Left lobe of liver (tissue), 2 donors: ENCODE measurements around the gene USP4. TPM values are rescaled to one million over a fixed set of nuclear protein-coding genes. Genes with fewer than 3 reads are reported as not detected.
"Not testable (repeated sequence)": the region's sequence is repeated elsewhere in the genome, so short reads cannot be mapped to it uniquely, and the experiment has no call there.

ENCODE experiments used
- ATAC-seq: fragments of 200-7000 bp; cut with Tn5 transposase; one replicate; pipeline ENCODE4 v1.9.1; 2020; ENCODE audit warnings: mild to moderate bottlenecking, moderate library complexity
- DNase-seq: peaks from one replicate; pipeline ENCODE4 v3.0.0-alpha.2; 2020; ENCODE audit warnings: low spot score
- total RNA-seq: library from RNA; stranded (reverse); gene quantifications from one replicate; pipeline ENCODE4 v1.2.1, GENCODE V29; 2021
- donor health status: DM: no; HTN: no; CAD: no; lungs with moderate emphysema.
- donor health status: DM: no; HTN: yes; CAD: no.

Gene USP4
- total RNA-seq, 1 donor from 2014 or later: 19.7 TPM

DNA sequence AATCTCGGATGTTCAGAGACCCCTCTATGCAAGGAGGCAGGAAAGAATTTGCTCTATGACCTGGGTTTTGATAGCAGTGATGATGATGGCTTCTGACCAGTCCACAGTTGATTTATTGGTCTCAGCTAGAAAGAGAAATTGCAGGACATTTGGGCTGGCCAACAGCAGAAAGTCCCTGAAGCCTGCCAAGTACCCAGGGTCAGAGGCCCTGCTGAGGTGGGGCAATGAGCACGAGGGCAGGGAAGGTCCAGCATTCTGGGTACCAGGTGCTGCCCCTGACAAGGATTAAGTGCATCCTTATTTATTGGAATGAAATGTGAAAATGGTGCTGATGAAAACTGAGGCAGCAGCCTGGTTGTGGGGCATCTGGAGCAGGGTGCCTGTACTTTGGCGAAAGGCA lies 82.7 kb downstream of the USP4 start:
- DNase-seq (peak; percentile 68), ATAC-seq (peak; percentile 96)

GRCh38 chr3:49255718-49256511 lies 83.9 kb downstream of the USP4 start:
- no peak for ATAC-seq
- no peak for DNase-seq

DNA sequence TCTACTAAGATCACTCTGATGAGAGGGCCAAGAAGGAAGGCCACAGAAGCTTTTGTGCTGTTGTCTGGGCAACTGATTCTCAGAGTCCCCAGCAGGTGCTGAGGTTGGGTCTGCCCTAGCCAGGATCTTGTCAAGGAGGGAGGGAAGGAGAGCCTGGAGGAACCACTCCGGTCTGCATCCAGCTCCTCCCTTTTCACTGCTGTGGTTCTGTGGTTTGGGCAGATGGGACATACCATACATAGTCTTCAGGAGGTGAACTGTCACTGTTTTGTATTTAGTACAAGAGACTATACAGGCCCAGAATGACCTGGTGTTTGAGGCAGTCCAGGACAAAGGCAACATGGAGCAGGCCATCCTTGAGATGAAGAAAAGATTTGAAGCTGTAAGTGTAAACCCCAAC lies 84.7 kb downstream of the USP4 start:
- ATAC-seq (no peak), DNase-seq (no peak)

DNA sequence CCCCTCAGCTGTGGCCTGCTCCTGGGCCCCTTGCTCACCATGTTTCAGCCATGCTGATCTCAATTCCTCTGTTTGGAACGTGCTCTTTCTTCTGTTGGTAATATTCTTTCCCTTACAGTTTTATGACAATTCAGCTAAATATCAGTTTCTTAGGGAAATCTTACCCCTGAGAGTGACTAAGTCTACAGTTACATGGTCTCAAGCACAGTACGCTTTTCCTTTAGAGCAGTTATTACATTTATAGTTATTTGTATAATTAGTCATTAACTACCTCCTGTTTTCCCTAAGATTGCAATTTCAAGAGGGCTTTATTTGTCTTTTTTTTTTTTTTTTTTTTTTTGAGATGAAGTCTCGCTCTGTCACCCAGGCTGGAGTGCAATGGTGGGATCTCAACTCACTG lies 86.3 kb downstream of the USP4 start:
- ATAC-seq (no peak), DNase-seq (no peak)

DNA sequence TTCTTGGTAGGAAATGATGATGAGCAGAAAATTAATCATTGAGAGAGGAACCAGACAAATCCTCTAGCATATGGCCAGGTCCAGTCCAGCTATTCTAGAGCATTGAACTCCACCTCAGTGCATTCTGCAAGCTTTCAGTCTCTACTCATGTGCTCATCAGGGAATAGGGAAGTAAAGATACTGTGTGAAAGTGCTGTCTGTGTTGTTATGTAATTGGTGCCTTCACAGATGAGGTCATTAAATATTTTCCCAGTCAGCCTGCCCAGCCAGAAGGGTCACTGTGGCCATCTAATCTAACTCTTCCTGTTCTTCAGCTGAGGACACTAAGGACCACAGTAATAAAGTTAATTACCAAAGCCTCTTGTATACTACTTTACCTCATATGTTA lies 91.0 kb downstream of the USP4 start:
- DNase-seq (no peak), ATAC-seq (peak; percentile 79)

DNA sequence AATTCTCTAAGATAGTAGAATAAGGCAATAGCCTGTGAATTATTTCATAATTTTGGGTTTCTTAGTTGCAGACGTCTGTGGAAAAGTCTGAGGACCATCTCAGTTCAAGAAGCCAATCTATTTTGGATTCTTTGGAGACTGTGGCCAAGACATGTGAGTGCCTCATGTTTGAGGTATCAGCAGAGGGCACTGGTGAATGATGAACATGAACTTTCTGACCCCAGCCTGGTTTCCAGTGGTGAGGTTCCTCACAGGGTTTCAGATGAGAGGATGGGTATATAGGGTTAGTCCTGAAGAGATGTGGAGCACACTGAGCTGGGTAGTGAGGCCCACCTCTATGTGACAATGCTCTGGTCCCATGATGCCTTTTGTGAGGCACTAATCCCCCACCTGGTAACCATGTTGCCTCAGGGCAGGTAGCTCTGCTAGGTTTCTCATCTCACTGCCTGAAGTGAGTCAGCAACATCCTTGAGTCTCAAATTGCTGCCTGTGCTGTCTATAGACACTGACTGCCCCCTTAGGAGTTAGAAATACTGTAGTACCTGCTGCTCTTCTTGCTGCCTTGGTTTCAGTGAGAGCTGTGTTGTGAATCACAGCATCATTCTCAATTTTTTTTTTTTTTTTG lies 95.2 kb downstream of the USP4 start:
- ATAC-seq: peak; percentile 73
- no peak for DNase-seq

DNA sequence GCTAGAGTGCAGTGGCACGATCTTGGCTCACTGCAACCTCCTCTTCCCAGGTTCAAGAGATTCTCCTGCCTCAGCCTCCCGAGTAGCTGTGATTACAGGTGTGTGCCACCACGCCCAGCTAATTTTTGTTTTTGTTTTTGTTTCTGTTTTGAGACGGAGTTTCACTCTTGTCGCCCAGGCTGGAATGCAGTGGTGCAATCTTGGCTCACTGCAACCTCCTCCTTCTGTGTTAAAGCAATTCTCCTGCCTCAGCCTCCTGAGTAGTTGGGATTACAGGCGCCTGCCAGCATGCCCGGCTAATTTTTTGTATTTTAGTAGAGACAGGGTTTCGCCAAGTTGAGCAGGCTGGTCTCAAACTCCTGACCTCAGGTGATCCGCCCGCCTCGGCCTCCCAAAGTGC lies 99.8 kb downstream of the USP4 start:
- not testable (repeated sequence) for DNase-seq, ATAC-seq

DNA sequence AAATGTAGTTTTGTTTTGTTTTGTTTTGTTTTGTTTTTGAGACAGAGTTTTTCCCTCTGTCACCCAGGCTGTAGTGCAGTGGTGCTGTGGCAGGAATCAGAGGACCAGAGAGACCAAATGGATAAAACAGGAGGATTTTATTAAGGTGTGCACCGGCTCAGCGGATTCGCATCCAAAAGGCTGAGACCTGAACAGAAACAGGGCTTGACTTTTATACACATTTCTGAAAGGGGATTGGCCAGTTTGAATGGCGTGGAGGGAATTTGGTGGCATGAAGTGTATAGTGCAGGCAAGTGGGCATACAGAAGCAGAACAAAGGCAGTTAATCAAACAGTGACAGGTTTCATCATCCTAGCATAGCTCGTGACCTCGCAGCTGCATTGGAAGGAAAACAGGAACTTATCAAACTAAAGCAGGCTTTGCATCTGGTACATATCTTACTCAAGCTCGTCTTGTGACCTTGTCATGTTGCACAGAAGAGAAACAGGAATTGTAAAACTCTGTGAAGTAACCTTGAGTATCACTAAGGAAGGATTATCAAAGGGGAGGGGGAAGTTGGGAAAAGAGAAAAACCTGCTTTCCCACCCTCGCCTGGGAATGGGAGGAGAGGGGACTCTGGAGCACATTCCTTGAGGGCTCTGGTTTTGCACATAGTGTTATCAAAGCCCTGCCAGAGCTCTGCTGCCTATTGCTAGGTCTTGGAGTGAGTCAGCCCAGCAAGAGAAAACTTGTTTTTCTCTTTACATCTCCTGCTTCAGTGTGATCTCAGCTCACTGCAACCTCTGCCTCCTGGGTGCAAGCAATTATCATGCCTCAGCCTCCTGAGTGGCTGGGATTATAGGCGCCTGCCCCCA lies 101.4 kb downstream of the USP4 start:
- ATAC-seq (peak; percentile 65), DNase-seq (no peak)

GRCh38 chr3:49237344-49237743 lies 102.5 kb downstream of the USP4 start:
- ATAC-seq (no peak), DNase-seq (no peak)

GRCh38 chr3:49236226-49236625 lies 103.6 kb downstream of the USP4 start:
- DNase-seq (no peak), ATAC-seq (no peak)

DNA sequence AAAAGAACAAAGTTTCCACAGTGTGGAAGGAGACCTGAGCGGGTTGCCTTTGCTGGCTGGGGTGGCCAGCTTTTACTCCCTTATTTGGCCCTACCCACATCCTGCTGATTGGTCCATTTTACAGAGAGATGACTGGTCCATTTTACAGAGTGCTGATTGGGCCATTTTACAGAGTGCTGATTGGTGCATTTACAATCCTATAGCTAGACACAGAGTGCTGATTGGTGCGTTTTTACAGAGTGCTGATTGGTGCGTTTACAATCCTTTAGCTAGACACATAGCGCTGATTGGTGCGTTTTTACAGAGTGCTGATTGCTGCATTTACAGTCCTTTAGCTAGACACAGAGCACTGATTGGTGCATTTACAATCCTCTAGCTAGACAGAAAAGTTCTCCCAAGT lies 111.0 kb downstream of the USP4 start:
- ATAC-seq, DNase-seq: not testable (repeated sequence)

Other genes starting within 250 kb of the USP4 start
- 33.4 TPM for gene QRICH1, start 246.0 kb downstream of the USP4 start, total RNA-seq
- 105 TPM for gene QARS1, start 235.3 kb downstream of the USP4 start, total RNA-seq
- gene USP19, start 219.2 kb downstream of the USP4 start, total RNA-seq: 37.1 TPM
- gene LAMB2, start 207.0 kb downstream of the USP4 start, total RNA-seq: 172 TPM
- gene CCDC71, start 173.7 kb downstream of the USP4 start, total RNA-seq: 9.2 TPM
- 14.0 TPM for gene KLHDC8B, start 168.5 kb downstream of the USP4 start, total RNA-seq
- gene C3orf62, start 62.8 kb downstream of the USP4 start, total RNA-seq: 1.9 TPM
- 272 TPM for gene GPX1, start 18.3 kb upstream of the USP4 start, total RNA-seq
- 155 TPM for gene RHOA, start 71.9 kb upstream of the USP4 start, total RNA-seq
- gene TCTA, start 72.4 kb upstream of the USP4 start, total RNA-seq: 23.4 TPM
- gene AMT, start 82.4 kb upstream of the USP4 start, total RNA-seq: 46.8 TPM
- gene NICN1, start 89.3 kb upstream of the USP4 start, total RNA-seq: 9.1 TPM
- gene DAG1, start 130.2 kb upstream of the USP4 start, total RNA-seq: 59.6 TPM
- 0.73 TPM for gene BSN, start 214.4 kb upstream of the USP4 start, total RNA-seq